ENCODE data around the gene GPR31.

Gene GPR31

GRCh38 chr6:167122827-167123657, 34.7 kb downstream of the GPR31 start, which contains the start of gene CCR6:
CCR6 (plus strand) TSS chr6:167123096; CDS start chr6:167136135, 13,039 bp downstream.
- TF ChIP-seq CTCF (IDR thresholded peaks at IDR 0.05): no peak
- H2AFZ ChIP-seq: no peak within 1 kb of the TSS
- H3K4me1 ChIP-seq: no peaks in the 10 kb centered on the region
- H3K4me3 ChIP-seq (ENCODE audit: low read depth, low read length): no peak within 1 kb of the TSS
- H3K9me3 ChIP-seq (ENCODE audit: control insufficient read depth, low read length): no peaks in the 10 kb centered on the region
- H3K36me3 ChIP-seq (ENCODE audit: control insufficient read depth, insufficient read depth, low read length): no peaks in the 10 kb centered on the region
- no peak within 1 kb of the TSS for H3K4me2 ChIP-seq (ENCODE audit: low read length)
- H3K9ac ChIP-seq: no peak within 1 kb of the TSS
- no peaks in the 10 kb centered on the region for H3K27me3 ChIP-seq (ENCODE audit: control insufficient read depth, insufficient read depth, low read length)
- no peak within 1 kb of the TSS for H3K27ac ChIP-seq
- H3K79me2 ChIP-seq: no peaks in the 10 kb centered on the region

DNA sequence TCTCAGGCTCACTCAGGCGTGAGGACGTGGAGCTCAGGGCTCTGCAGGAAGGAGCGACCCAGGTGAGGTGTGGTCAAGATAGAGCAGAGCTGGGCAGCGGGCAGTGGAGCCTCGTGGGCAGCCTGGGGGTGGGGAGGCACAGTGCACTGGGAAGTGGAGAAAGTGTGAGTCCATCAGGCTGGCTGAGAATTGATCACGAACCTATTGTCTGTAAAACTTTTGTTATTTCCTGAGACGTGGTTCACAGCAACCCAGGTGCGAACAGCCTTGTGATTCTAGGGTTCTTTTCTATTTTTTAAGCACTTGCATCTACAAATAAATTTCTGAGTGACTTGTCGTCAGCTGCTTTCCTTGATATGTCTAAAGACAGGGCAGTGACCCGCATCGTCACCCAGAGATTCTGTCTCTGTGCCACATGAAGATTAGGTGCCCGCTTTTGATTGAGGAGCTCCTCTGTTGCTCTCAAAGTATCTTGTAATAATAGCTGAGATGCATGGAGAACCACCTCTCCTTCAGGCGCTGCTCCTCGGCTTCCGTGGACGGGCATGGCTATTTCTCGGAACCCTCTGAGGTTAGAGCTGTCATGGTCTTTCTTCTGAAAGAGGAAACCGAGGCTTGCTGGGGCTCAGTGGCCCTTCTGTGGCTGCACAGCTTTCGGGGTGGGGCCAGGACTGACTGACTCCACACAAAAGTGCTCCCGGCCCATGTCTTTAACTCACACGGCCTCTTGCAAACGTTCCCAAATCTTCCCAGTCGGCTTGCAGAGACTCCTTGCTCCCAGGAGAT, 35.5 kb downstream of the GPR31 start:
- Histone ChIP-seq H3K4me1 (no peaks in the 10 kb centered on the region), H3K9ac (no peak overlapping the region), H3K9me3 (ENCODE audit: control insufficient read depth, low read length) (no peaks in the 10 kb centered on the region), H2AFZ (no peak overlapping the region), H3K27ac (no peak overlapping the region), H3K4me3 (ENCODE audit: low read depth, low read length) (no peak overlapping the region), H3K36me3 (ENCODE audit: control insufficient read depth, insufficient read depth, low read length) (no peaks in the 10 kb centered on the region), H3K79me2 (no peaks in the 10 kb centered on the region), H3K4me2 (ENCODE audit: low read length) (no peak overlapping the region), H3K27me3 (ENCODE audit: control insufficient read depth, insufficient read depth, low read length) (no peaks in the 10 kb centered on the region)
- no peak for TF ChIP-seq CTCF (IDR thresholded peaks at IDR 0.05)

- TF ChIP-seq CTCF (IDR thresholded peaks at IDR 0.05): no peak
- Histone ChIP-seq H2AFZ (no peak overlapping the region), H3K27ac (no peak overlapping the region), H3K9ac (no peak overlapping the region), H3K4me3 (ENCODE audit: low read depth, low read length) (no peak overlapping the region), H3K4me2 (ENCODE audit: low read length) (no peak overlapping the region), H3K79me2 (no peaks in the 10 kb centered on the region), H3K36me3 (ENCODE audit: control insufficient read depth, insufficient read depth, low read length) (no peaks in the 10 kb centered on the region), H3K27me3 (ENCODE audit: control insufficient read depth, insufficient read depth, low read length) (no peaks in the 10 kb centered on the region), H3K4me1 (no peaks in the 10 kb centered on the region), H3K9me3 (ENCODE audit: control insufficient read depth, low read length) (no peaks in the 10 kb centered on the region)
Measured at GRCh38 chr6:167121335-167121841, 36.4 kb downstream of the GPR31 start.

DNA sequence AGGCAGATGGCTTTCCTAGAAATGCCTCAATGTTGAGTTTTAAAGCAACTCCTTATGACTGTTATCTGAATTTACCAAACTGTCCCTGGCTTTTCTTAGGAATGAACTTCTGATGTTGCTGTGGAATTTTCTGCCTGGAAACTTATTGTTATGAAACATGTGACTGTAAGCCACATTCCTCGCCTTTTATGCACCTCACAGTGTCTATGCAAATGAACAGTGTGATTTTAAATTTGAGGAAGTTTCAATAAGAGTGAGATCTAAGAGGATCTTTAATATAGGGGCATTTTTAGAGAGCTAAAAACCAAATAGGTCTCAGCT, 37.2 kb downstream of the GPR31 start:
- Histone ChIP-seq H3K9ac (no peak overlapping the region), H3K36me3 (ENCODE audit: control insufficient read depth, insufficient read depth, low read length) (no peaks in the 10 kb centered on the region), H3K4me2 (ENCODE audit: low read length) (no peak overlapping the region), H2AFZ (no peak overlapping the region), H3K27me3 (ENCODE audit: control insufficient read depth, insufficient read depth, low read length) (no peaks in the 10 kb centered on the region), H3K4me1 (no peaks in the 10 kb centered on the region), H3K9me3 (ENCODE audit: control insufficient read depth, low read length) (no peaks in the 10 kb centered on the region), H3K4me3 (ENCODE audit: low read depth, low read length) (no peak overlapping the region), H3K79me2 (no peaks in the 10 kb centered on the region), H3K27ac (no peak overlapping the region)
- no peak for TF ChIP-seq CTCF (IDR thresholded peaks at IDR 0.05)
